Liver (tissue), 9 donors: ENCODE results near the gene SLC7A14. TPM values are rescaled to one million over a fixed set of nuclear protein-coding genes. Genes with fewer than 3 reads are reported as not detected.

ENCODE experiments used
- DNase-seq: peaks from one replicate; pipeline ENCODE4 v3.0.0-alpha.2; 2017; ENCODE audit warnings: low spot score
- H3K27ac ChIP-seq, 2 donors: one replicate each; pipeline ENCODE4 v1.7.0; 2013; ENCODE audit warnings: inconsistent platforms in 2 of 2, low read length in 2 of 2, control low read depth in 1 of 2, low read depth in 1 of 2, mild to moderate bottlenecking in 1 of 2
- H3K27me3 ChIP-seq, 4 donors: one replicate each; pipeline versions ENCODE4 v1.6.1 to v1.7.0; 2013; ENCODE audit warnings: low read length in 3 of 4, inconsistent platforms in 1 of 4, mild to moderate bottlenecking in 1 of 4, moderate library complexity in 1 of 4; ENCODE audit not compliant: control insufficient read depth in 4 of 4, insufficient read depth in 4 of 4
- H3K36me3 ChIP-seq, 4 donors: one replicate each; pipeline versions ENCODE4 v1.6.1 to v1.7.0; 2013; ENCODE audit warnings: low read length in 3 of 4, mild to moderate bottlenecking in 3 of 4, low read depth in 1 of 4, moderate library complexity in 1 of 4; ENCODE audit not compliant: control insufficient read depth in 4 of 4, insufficient read depth in 3 of 4
- H3K4me1 ChIP-seq, 4 donors: one replicate each; pipeline versions ENCODE4 v1.6.1 to v1.7.0; 2013; ENCODE audit warnings: low read length in 3 of 4, mild to moderate bottlenecking in 3 of 4, moderate library complexity in 1 of 4; ENCODE audit not compliant: control insufficient read depth in 4 of 4, insufficient read depth in 4 of 4
- H3K4me3 ChIP-seq, 3 donors: one replicate each; pipeline versions ENCODE4 v1.6.1 to v1.7.0; 2013; ENCODE audit warnings: low read length in 3 of 3, control low read depth in 1 of 3, low read depth in 1 of 3, mild to moderate bottlenecking in 1 of 3
- H3K9ac ChIP-seq, 2 donors: one replicate each; pipeline ENCODE4 v1.7.0; 2013; ENCODE audit warnings: low read length in 2 of 2, mild to moderate bottlenecking in 2 of 2, moderate library complexity in 2 of 2, control low read depth in 1 of 2, low read depth in 1 of 2
- H3K9me3 ChIP-seq, 4 donors: one replicate each; pipeline versions ENCODE4 v1.6.1 to v1.7.0; 2013; ENCODE audit warnings: low read length in 3 of 4; ENCODE audit not compliant: control insufficient read depth in 4 of 4
- ATF3 ChIP-seq: IDR thresholded peaks from 2 replicates; pipeline ENCODE4 v1.6.1; 2016; ENCODE audit warnings: antibody characterized with exemption
- CTCF ChIP-seq: fragments of 150-350 bp; IDR thresholded peaks from 2 replicates; pipeline ENCODE4 v1.5.1; 2017; ENCODE audit warnings: improper control_type of control experiment, low read depth, low read length; ENCODE audit not compliant: missing input control
- FOXA1 ChIP-seq: IDR thresholded peaks from 2 replicates; pipeline ENCODE4 v1.6.1; 2016; ENCODE audit warnings: antibody characterized with exemption
- FOXA2 ChIP-seq: IDR thresholded peaks from 2 replicates; pipeline ENCODE4 v1.6.1; 2016; ENCODE audit warnings: antibody characterized with exemption
- GABPA ChIP-seq, 2 donors: IDR thresholded peaks in 1 of 2; conservative IDR thresholded peaks in 1 of 2; 2 replicates each; pipeline ENCODE4 v1.6.1; 2016; ENCODE audit warnings: antibody characterized with exemption in 2 of 2, mild to moderate bottlenecking in 1 of 2, moderate library complexity in 1 of 2
- HNF4A ChIP-seq, 2 donors: conservative IDR thresholded peaks; 2 replicates each; pipeline ENCODE4 v1.6.1; 2016; ENCODE audit warnings: antibody characterized with exemption in 2 of 2, mild to moderate bottlenecking in 2 of 2
- HNF4G ChIP-seq: IDR thresholded peaks from 2 replicates; pipeline ENCODE4 v1.6.1; 2016; ENCODE audit warnings: antibody characterized with exemption
- JUND ChIP-seq, 2 donors: IDR thresholded peaks; 2 replicates each; pipeline ENCODE4 v1.6.1; 2016; ENCODE audit warnings: antibody characterized with exemption in 2 of 2
- NR2F2 ChIP-seq: IDR thresholded peaks from 2 replicates; pipeline ENCODE4 v1.6.1; 2016; ENCODE audit warnings: antibody characterized with exemption
- RAD21 ChIP-seq, 2 donors: IDR thresholded peaks; 2 replicates each; pipeline ENCODE4 v1.6.1; 2016; ENCODE audit warnings: antibody characterized with exemption in 2 of 2, mild to moderate bottlenecking in 2 of 2
- RXRA ChIP-seq, 2 donors: IDR thresholded peaks; 2 replicates each; pipeline ENCODE4 v1.6.1; 2017 to 2018; ENCODE audit warnings: antibody characterized with exemption in 2 of 2, mild to moderate bottlenecking in 1 of 2
- SP1 ChIP-seq: IDR thresholded peaks from 2 replicates; pipeline ENCODE4 v1.6.1; 2018; ENCODE audit warnings: antibody characterized with exemption, mild to moderate bottlenecking
- TAF1 ChIP-seq: conservative IDR thresholded peaks from 2 replicates; pipeline ENCODE4 v1.6.1; 2016; ENCODE audit warnings: antibody characterized with exemption, mild to moderate bottlenecking
- ZBTB33 ChIP-seq: IDR thresholded peaks from 2 replicates; pipeline ENCODE4 v1.6.1; 2016; ENCODE audit warnings: antibody characterized with exemption
- WGBS: extraction: QIAGEN DNeasy Blood & Tissue Kit; methylation state at CpG from one replicate; pipeline ENCODE4 v1.1.7; 2013; 5-methylcytosine and 5-hydroxymethylcytosine counted together
- polyA plus RNA-seq, 2 donors: library from polyadenylated mRNA; stranded (reverse) in 1 of 2; unstranded in 1 of 2; fragments of 200-250 nt in 1 of 2; fragments of >200 nt in 1 of 2; fragmentation: Nextera tagmentation in 1 of 2; extraction: Ambion mirVana in 1 of 2; gene quantifications; one replicate each; pipeline versions ENCODE4 v1.2.1 to v1.2.3, GENCODE V29; 2013 to 2015
- total RNA-seq, 2 donors: library from RNA; depleted of rRNA; stranded (reverse); fragments of >200 nt; gene quantifications; one replicate each; pipeline ENCODE4 v1.2.3, GENCODE V29; 2014
- TF ChIP-seq, protein P1 (sequence below): IDR thresholded peaks from 2 replicates; pipeline ENCODE4 v1.6.1; 2016; ENCODE audit warnings: antibody characterized with exemption
- donor health status: healthy.
- donor health status: healthy.
- donor health status: healthy.
- donor health status: healthy.
- donor health status: healthy.

Gene SLC7A14
- total and polyA plus RNA-seq, 4 donors: under 0.01 to 0.01 (median under 0.01) TPM; not detected in 1

GRCh38 chr3:170634663-170635384 is 48.9 kb upstream of the SLC7A14 start:
- H3K27ac ChIP-seq: no peak overlapping the region
- 84% methylated on average over 3 of the region's 3 CpGs for WGBS
- H3K36me3 ChIP-seq: no peaks in the 10 kb centered on the region
- H3K4me3 ChIP-seq: no peak overlapping the region
- TF ChIP-seq, protein P1, sequence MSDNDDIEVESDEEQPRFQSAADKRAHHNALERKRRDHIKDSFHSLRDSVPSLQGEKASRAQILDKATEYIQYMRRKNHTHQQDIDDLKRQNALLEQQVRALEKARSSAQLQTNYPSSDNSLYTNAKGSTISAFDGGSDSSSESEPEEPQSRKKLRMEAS: no peak
- no peak for TF ChIP-seq SP1
- TF ChIP-seq HNF4A (conservative IDR thresholded peaks at IDR 0.05): no peak
- TF ChIP-seq FOXA2: no peak
- TF ChIP-seq RXRA (IDR thresholded peaks at IDR 0.05): no peak
- TF ChIP-seq FOXA1: no peak
- TF ChIP-seq JUND (IDR thresholded peaks at IDR 0.05): no peak
- no peak for TF ChIP-seq ATF3
- TF ChIP-seq CTCF: no peak
- no peak for TF ChIP-seq NR2F2
- no peak for TF ChIP-seq TAF1
- TF ChIP-seq ZBTB33: no peak
- TF ChIP-seq RAD21 (IDR thresholded peaks at IDR 0.05): no peak
- no peak for TF ChIP-seq HNF4G
- peaks cover 0 to 11% (median 4%) of the 10 kb centered on the region in 4 donors for H3K4me1 ChIP-seq
- H3K9ac ChIP-seq: no peak overlapping the region
- no peak for DNase-seq
- H3K9me3 ChIP-seq: no peaks in the 10 kb centered on the region
- H3K27me3 ChIP-seq: no peaks in the 10 kb centered on the region

GRCh38 chr3:170633573-170633972 is 47.7 kb upstream of the SLC7A14 start:
- WGBS: 92% methylated on average over 4 of the region's 4 CpGs
- no peak for TF ChIP-seq HNF4G
- TF ChIP-seq, protein P1: no peak
- TF ChIP-seq FOXA1: no peak
- TF ChIP-seq SP1: no peak
- no peak for TF ChIP-seq RAD21 (IDR thresholded peaks at IDR 0.05)
- TF ChIP-seq FOXA2: no peak
- TF ChIP-seq RXRA (IDR thresholded peaks at IDR 0.05): no peak
- TF ChIP-seq GABPA (IDR thresholded peaks at IDR 0.05 in 1 of 2, conservative IDR thresholded peaks at IDR 0.05 in 1 of 2): no peak
- no peak for TF ChIP-seq TAF1
- Histone ChIP-seq H3K9me3 (no peaks in the 10 kb centered on the region), H3K27ac (no peak overlapping the region), H3K36me3 (no peaks in the 10 kb centered on the region), H3K27me3 (no peaks in the 10 kb centered on the region), H3K4me1 (peaks cover 0 to 11% (median 4%) of the 10 kb centered on the region in 4 donors), H3K4me3 (no peak overlapping the region), H3K9ac (no peak overlapping the region)
- no peak for DNase-seq
